DND-41 (cell line): ENCODE results near the gene ACSF3.

ENCODE experiments used
- EZH2 ChIP-seq: IDR thresholded peaks from 3 replicates; pipeline ENCODE4 v1.6.1; 2012; ENCODE audit warnings: borderline replicate concordance, low read depth, mild to moderate bottlenecking, moderate library complexity, low read length, inconsistent platforms; ENCODE audit not compliant: severe bottlenecking
- TF ChIP-seq, protein P1 (sequence below): IDR thresholded peaks from 2 replicates; pipeline ENCODE4 v1.5.1; 2012; ENCODE audit warnings: borderline replicate concordance, low read length, moderate library complexity, mild to moderate bottlenecking; ENCODE audit not compliant: poor library complexity, severe bottlenecking; ENCODE audit errors: extremely low read depth

DNA sequence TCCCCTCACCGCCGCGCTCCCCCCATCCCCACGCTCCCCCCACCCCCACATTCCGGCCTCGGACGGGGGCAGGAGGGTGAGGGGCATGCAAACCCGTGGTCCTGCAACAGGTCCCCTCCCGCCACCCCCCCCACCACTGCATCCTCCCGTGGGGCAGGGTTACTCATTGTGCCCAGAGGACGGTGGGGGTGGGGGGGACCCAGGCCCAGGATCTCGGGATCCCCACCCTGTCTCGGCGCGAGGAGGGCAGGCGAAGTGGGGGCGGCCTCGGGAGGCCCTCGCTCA, 98.2 kb downstream of the ACSF3 start:
- TF ChIP-seq EZH2: no peak
- TF ChIP-seq, protein P1, sequence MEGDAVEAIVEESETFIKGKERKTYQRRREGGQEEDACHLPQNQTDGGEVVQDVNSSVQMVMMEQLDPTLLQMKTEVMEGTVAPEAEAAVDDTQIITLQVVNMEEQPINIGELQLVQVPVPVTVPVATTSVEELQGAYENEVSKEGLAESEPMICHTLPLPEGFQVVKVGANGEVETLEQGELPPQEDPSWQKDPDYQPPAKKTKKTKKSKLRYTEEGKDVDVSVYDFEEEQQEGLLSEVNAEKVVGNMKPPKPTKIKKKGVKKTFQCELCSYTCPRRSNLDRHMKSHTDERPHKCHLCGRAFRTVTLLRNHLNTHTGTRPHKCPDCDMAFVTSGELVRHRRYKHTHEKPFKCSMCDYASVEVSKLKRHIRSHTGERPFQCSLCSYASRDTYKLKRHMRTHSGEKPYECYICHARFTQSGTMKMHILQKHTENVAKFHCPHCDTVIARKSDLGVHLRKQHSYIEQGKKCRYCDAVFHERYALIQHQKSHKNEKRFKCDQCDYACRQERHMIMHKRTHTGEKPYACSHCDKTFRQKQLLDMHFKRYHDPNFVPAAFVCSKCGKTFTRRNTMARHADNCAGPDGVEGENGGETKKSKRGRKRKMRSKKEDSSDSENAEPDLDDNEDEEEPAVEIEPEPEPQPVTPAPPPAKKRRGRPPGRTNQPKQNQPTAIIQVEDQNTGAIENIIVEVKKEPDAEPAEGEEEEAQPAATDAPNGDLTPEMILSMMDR: no peak
